ENCODE data around the gene ITGA3. TPM values are rescaled to one million over a fixed set of nuclear protein-coding genes. Genes with fewer than 3 reads are reported as not detected.

Gene ITGA3
- total and polyA plus RNA-seq, 2 of the 13 experiments (the other 11 are each of a cell fraction or from before 2014, with no cell fraction given), result 0.48 to 0.69 TPM

DNA sequence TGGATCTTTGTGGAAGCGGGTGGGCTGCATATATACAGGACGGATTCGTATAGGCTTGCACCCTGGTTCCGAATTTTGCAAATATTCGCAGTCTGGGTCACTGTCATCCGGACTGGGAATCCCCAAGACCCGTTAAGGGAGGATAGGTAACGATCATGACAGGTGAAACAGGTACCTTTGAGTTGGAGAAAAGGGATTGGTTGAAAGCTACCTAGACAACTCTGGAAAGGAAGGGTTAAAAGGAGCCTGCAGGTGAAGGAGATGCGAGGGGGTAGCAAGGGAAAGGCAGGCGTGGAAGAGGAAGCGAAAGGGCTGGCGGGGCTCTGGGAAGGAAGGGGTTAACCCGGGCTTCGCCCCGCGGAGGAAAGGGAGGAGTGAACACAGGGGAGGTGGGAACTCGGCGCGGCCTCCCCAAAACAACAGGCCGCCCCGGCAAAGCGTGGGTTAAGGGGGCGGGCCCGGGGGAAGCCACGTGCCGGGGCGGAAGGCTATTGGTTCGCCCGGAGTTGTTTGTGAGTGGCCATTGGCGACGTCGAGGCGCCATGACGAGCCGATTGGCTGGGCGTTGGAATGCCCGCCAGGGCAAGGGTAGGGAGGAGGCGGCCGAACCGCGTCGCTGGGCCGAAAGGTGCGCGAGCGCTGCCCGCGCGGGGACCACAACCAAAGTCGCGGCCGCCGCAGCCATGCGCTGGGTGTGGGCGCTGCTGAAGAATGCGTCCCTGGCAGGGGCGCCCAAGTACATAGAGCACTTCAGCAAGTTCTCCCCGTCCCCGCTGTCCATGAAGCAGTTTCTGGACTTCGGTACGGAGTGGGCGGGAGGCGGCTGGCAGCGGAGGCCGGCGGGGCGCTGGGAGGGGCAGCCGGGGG is 39.1 kb downstream of the ITGA3 start, which contains the start of gene PDK2 (continued):
- TF ChIP-seq DRAP1 (CRISPR knock-in tag; IDR thresholded peaks at IDR 0.05), result peak; percentile 67
- TF ChIP-seq SP2 (CRISPR knock-in tag; IDR thresholded peaks at IDR 0.05), result peak; percentile 99
- no peak for TF ChIP-seq TRIM24 (CRISPR knock-in tag; IDR thresholded peaks at IDR 0.05)
- peak; percentile 48 for TF ChIP-seq CREM (IDR thresholded peaks at IDR 0.05)
- TF ChIP-seq CREM (CRISPR knock-in tag; IDR thresholded peaks at IDR 0.05), result no peak
- TF ChIP-seq ZNF597 (CRISPR knock-in tag; IDR thresholded peaks at IDR 0.05), result no peak
- peak; percentile 81; the same call in 1 of the 2 replicates for TF ChIP-seq TSC22D2 (CRISPR knock-in tag; IDR thresholded peaks at IDR 0.05; ENCODE audit: borderline replicate concordance)
- TF ChIP-seq, protein P1, sequence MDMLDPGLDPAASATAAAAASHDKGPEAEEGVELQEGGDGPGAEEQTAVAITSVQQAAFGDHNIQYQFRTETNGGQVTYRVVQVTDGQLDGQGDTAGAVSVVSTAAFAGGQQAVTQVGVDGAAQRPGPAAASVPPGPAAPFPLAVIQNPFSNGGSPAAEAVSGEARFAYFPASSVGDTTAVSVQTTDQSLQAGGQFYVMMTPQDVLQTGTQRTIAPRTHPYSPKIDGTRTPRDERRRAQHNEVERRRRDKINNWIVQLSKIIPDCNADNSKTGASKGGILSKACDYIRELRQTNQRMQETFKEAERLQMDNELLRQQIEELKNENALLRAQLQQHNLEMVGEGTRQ (IDR thresholded peaks at IDR 0.05; ENCODE audit: low read depth, low read length), result peak; percentile 92
- TF ChIP-seq, protein P1 (CRISPR knock-in tag; IDR thresholded peaks at IDR 0.05; ENCODE audit: borderline replicate concordance), result peak; percentile 99; the same call in 1 of the 2 replicates
- TF ChIP-seq ZXDC (CRISPR knock-in tag; IDR thresholded peaks at IDR 0.05), result no peak
- TF ChIP-seq ZNF44 (CRISPR knock-in tag; IDR thresholded peaks at IDR 0.05), result peak; percentile 78; the same call in 1 of the 2 replicates
- TF ChIP-seq HOXA7 (CRISPR knock-in tag; IDR thresholded peaks at IDR 0.05), result peak; percentile 63; the same call in 1 of the 2 replicates
- TF ChIP-seq TARDBP (CRISPR knock-in tag; IDR thresholded peaks at IDR 0.05), result peak; percentile 36; the same call in 1 of the 2 replicates
- peak; percentile 10; the same call in 1 of the 2 replicates for TF ChIP-seq SIX4 (CRISPR knock-in tag; IDR thresholded peaks at IDR 0.05)
- TF ChIP-seq MIER3 (CRISPR knock-in tag; IDR thresholded peaks at IDR 0.05; ENCODE audit: borderline replicate concordance), result peak; percentile 55; the same call in 1 of the 2 replicates
